Ovary (tissue), 3 donors: Measurements from ENCODE around the gene TYW1B.
"Not testable (repeated sequence)": the region's sequence is repeated elsewhere in the genome, so short reads cannot be mapped to it uniquely, and the experiment has no call there.

ENCODE experiments used
- EP300 ChIP-seq: sonication (generic); formaldehyde crosslinking; IDR thresholded peaks from one replicate; pipeline ENCODE4 v1.6.1; 2017; ENCODE audit warnings: antibody characterized with exemption
- POLR2A ChIP-seq: fragments of 450-650 bp; IDR thresholded peaks from one replicate; pipeline ENCODE4 v1.6.1; 2017; ENCODE audit warnings: antibody characterized with exemption, mild to moderate bottlenecking, moderate library complexity
- TF ChIP-seq, protein P1 (sequence below), 3 donors: fragments of 450-650 bp in 2 of 3; fragments of 200-600 bp in 1 of 3; IDR thresholded peaks; one replicate each; pipeline versions ENCODE4 v1.5.1 to v1.8.0; 2016 to 2022; ENCODE audit warnings: antibody characterized with exemption in 3 of 3, mild to moderate bottlenecking in 1 of 3
- donor health status: DM: no; HTN: no; CAD: no.

DNA sequence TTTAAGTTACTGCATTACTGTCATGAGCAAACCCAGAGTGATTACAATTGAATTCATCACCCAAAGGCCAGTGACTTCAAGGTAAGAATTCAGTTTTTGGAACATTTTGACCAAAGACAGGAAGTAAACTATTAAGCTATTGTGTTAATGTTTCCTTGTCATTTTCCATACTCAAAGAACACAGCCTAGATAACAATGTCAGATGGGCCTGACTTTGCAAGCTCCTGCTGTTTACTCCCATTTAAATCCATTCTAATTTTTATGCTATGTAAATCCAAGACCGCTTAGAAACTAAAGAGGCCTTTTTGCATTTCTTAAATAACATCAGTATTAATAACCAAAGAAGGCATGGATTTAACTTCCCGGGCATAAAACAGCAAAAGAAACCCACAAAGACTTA is 136.6 kb downstream of the TYW1B start:
- TF ChIP-seq, protein P1, sequence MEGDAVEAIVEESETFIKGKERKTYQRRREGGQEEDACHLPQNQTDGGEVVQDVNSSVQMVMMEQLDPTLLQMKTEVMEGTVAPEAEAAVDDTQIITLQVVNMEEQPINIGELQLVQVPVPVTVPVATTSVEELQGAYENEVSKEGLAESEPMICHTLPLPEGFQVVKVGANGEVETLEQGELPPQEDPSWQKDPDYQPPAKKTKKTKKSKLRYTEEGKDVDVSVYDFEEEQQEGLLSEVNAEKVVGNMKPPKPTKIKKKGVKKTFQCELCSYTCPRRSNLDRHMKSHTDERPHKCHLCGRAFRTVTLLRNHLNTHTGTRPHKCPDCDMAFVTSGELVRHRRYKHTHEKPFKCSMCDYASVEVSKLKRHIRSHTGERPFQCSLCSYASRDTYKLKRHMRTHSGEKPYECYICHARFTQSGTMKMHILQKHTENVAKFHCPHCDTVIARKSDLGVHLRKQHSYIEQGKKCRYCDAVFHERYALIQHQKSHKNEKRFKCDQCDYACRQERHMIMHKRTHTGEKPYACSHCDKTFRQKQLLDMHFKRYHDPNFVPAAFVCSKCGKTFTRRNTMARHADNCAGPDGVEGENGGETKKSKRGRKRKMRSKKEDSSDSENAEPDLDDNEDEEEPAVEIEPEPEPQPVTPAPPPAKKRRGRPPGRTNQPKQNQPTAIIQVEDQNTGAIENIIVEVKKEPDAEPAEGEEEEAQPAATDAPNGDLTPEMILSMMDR (IDR thresholded peaks at IDR 0.05): not testable (repeated sequence)
- TF ChIP-seq EP300, POLR2A: not testable (repeated sequence)
